SH-SY5Y (cell line): Measurements from ENCODE around the gene AOC3.

ENCODE experiments used
- GATA2 ChIP-seq: IDR thresholded peaks from 2 replicates; pipeline ENCODE4 v1.6.1; 2011; ENCODE audit warnings: mild to moderate bottlenecking, low read depth, low read length
- GATA3 ChIP-seq: IDR thresholded peaks from 2 replicates; pipeline ENCODE4 v1.6.1; 2011; ENCODE audit warnings: low read depth, mild to moderate bottlenecking, low read length, moderate library complexity

DNA sequence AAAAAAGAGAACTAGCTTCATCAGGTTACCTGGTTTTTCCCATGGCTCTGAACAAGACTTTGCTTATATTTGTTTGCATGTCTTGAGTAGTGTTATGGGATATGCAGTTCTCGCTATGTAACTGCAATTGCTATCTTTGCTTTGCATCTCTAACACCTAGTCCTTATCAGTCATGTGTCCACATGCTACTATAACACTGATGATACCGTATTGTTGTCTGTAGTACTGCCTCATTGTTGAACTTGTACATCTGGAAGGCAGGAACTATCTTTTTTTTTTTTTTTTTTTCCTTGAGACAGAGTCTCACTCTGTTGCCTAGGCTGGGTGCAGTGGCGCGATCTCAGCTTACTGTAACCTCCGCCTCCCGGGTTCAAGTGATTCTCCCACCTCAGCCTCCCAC lies 15.3 kb upstream of the AOC3 start:
- TF ChIP-seq GATA2 (no peak), GATA3 (no peak)
